ENCODE data around the gene RAPGEF6. TPM values are rescaled to one million over a fixed set of nuclear protein-coding genes. Genes with fewer than 3 reads are reported as not detected.
A peak's percentile ranks its signal among the peaks of the same experiment; 100 is the strongest.

Gene RAPGEF6
- total RNA-seq, 1 donor from 2014 or later: 29.1 TPM

DNA sequence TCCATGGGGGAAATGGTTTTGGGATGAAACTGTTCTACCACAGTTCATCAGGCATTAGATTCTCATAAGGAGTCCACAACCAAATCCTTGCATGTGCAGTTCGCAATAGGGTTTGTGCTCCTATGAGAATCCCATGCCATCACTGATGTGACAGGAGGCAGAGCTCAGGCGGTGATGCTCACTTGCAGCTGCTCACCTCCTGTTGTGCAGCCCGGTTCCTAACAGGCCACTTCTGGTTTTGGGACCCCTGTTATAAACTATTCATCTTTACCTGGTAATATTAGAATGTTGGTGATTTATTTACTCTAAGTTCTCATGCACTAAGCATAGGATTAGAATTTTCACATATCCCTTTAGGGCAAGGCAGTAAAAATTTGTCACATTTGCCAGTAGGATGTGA lies 248.9 kb downstream of the RAPGEF6 start:
- peaks cover 14% of the 10 kb centered on the region for H3K4me1 Mint-ChIP-seq (ENCODE audit: low read depth)
- H3K4me3 Mint-ChIP-seq (ENCODE audit: low read depth): no peak overlapping the region
- no peaks in the 10 kb centered on the region for H3K27me3 Mint-ChIP-seq
- no peak overlapping the region for H3K27ac Mint-ChIP-seq
- H3K36me3 Mint-ChIP-seq (ENCODE audit: insufficient read depth): peaks cover 10% of the 10 kb centered on the region
- no peak for TF ChIP-seq CTCF (IDR thresholded peaks at IDR 0.05; ENCODE audit: unreplicated experiment)
- DNase-seq (ENCODE audit: low spot score, unreplicated experiment): no peak
- H3K9me3 Mint-ChIP-seq (ENCODE audit: low read depth): no peaks in the 10 kb centered on the region

- Mint-ChIP-seq H3K4me1 (ENCODE audit: low read depth) (peaks cover 20% of the 10 kb centered on the region), H3K27me3 (no peaks in the 10 kb centered on the region), H3K4me3 (ENCODE audit: low read depth) (no peak overlapping the region), H3K36me3 (ENCODE audit: insufficient read depth) (peaks cover 2% of the 10 kb centered on the region), H3K27ac (no peak overlapping the region), H3K9me3 (ENCODE audit: low read depth) (no peaks in the 10 kb centered on the region)
- no peak for TF ChIP-seq CTCF (IDR thresholded peaks at IDR 0.05; ENCODE audit: unreplicated experiment)
- no peak for DNase-seq (ENCODE audit: low spot score, unreplicated experiment)
These were observed 250.3 kb downstream of the RAPGEF6 start for GRCh38 chr5:131384616-131385214.

DNA sequence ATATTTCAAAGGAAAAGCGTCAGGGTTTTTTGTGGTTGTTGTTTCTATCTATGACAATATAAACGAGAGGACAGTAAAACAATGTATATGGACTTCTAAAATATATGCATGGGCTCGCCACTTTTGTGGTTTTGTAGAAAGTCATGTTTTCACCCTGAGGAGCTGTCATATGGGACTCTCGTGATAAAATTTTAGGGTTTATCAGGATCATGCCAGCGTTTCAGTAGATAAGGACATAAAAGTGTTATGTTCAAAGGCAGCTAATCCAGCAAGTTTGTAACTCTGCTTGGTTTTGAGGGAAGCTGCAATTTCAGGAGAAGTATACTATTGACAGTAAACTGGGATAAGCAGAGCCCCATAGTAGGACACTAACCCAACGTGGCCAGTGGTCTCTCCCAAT lies 250.9 kb downstream of the RAPGEF6 start:
- no peak for DNase-seq (ENCODE audit: low spot score, unreplicated experiment)
- no peaks in the 10 kb centered on the region for H3K9me3 Mint-ChIP-seq (ENCODE audit: low read depth)
- H3K4me1 Mint-ChIP-seq (ENCODE audit: low read depth): peaks cover 22% of the 10 kb centered on the region
- peaks cover 2% of the 10 kb centered on the region for H3K36me3 Mint-ChIP-seq (ENCODE audit: insufficient read depth)
- no peaks in the 10 kb centered on the region for H3K27me3 Mint-ChIP-seq
- no peak for TF ChIP-seq CTCF (IDR thresholded peaks at IDR 0.05; ENCODE audit: unreplicated experiment)
- no peak overlapping the region for H3K27ac Mint-ChIP-seq
- H3K4me3 Mint-ChIP-seq (ENCODE audit: low read depth): no peak overlapping the region

DNA sequence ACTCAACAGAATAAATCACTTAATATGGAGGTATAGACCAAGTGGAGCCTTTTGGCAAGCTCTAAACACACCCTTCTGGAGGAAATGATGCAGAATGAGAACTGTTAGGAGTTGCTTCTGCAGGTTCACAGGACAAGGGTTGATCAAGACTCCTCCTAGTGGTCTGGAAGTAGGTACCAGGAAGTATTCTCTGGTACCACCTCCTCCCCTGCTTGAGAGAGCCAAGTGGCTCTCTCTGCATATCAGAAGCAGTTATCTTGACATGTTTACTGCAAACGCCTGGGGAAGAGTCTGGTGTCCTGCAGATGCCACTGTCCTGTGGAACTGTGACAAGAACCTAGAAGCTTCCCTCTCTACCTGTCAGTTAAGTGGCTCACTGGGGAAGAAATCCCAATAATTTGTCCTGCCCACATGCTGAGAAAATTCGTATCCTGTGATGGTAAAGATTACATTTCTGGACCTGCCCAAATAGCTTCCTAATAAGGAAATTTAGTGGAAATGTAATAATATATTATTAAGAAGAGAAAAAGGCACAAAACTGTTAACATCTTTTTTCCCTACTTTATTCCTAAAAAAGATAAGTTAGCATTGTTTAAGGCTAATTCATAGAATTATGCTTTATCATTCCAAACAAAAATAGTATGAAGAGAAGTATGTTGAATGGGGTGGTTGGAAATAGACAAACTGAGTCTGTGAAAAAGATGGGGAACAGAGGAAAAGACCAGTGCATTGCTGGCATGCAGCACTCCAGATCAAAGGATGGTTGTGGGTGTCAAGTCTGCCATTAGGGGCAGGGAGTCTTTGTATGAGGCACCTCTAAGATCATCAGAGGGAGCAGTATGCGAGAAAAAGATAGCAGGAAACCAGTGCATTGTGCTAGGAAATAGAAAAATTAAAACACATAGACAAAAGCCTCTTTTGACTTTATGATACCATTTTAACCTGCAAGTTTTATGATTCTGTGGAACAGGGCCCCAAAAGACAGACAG lies 252.3 kb downstream of the RAPGEF6 start:
- DNase-seq (ENCODE audit: low spot score, unreplicated experiment): no peak
- peak; percentile 50 for TF ChIP-seq CTCF (IDR thresholded peaks at IDR 0.05; ENCODE audit: unreplicated experiment)
- H3K4me3 Mint-ChIP-seq (ENCODE audit: low read depth): no peak overlapping the region
- H3K27me3 Mint-ChIP-seq: no peaks in the 10 kb centered on the region
- H3K36me3 Mint-ChIP-seq (ENCODE audit: insufficient read depth): peaks cover 2% of the 10 kb centered on the region
- no peaks in the 10 kb centered on the region for H3K9me3 Mint-ChIP-seq (ENCODE audit: low read depth)
- peaks cover 26% of the 10 kb centered on the region for H3K4me1 Mint-ChIP-seq (ENCODE audit: low read depth)
- no peak overlapping the region for H3K27ac Mint-ChIP-seq

- DNase-seq (ENCODE audit: low spot score, unreplicated experiment): no peak
- Mint-ChIP-seq H3K27me3 (no peaks in the 10 kb centered on the region), H3K27ac (peak overlapping the region; percentile 9), H3K9me3 (ENCODE audit: low read depth) (no peaks in the 10 kb centered on the region), H3K4me3 (ENCODE audit: low read depth) (no peak overlapping the region), H3K4me1 (ENCODE audit: low read depth) (peaks cover 22% of the 10 kb centered on the region), H3K36me3 (ENCODE audit: insufficient read depth) (peaks cover 2% of the 10 kb centered on the region)
- no peak for TF ChIP-seq CTCF (IDR thresholded peaks at IDR 0.05; ENCODE audit: unreplicated experiment)
These were observed 253.3 kb downstream of the RAPGEF6 start for GRCh38 chr5:131381777-131382176.
